Progenitor cell of endocrine pancreas (in vitro differentiated cells): ENCODE results near the gene HOXA1. TPM values are rescaled to one million over a fixed set of nuclear protein-coding genes. Genes with fewer than 3 reads are reported as not detected.
A peak's percentile ranks its signal among the peaks of the same experiment; 100 is the strongest.

Source experiments
- DNase-seq: peaks from one replicate; pipeline ENCODE4 v3.0.0; 2021; ENCODE audit warnings: low spot score; ENCODE audit not compliant: unreplicated experiment
- H3K27ac Mint-ChIP-seq: 2 replicates; pipeline ENCODE4 v1.8.0; 2021; ENCODE audit warnings: mild to moderate bottlenecking, moderate library complexity, mixed read lengths
- H3K27me3 Mint-ChIP-seq: 2 replicates; pipeline ENCODE4 v1.8.0; 2021; ENCODE audit warnings: mixed read lengths
- H3K36me3 Mint-ChIP-seq: 2 replicates; pipeline ENCODE4 v1.8.0; 2022; ENCODE audit warnings: mixed read lengths; ENCODE audit not compliant: insufficient read depth
- H3K4me1 Mint-ChIP-seq: 2 replicates; pipeline ENCODE4 v1.8.0; 2021; ENCODE audit warnings: low read depth, mixed read lengths
- H3K4me3 Mint-ChIP-seq: 2 replicates; pipeline ENCODE4 v1.8.0; 2021; ENCODE audit warnings: low read depth, mild to moderate bottlenecking, moderate library complexity, mixed read lengths
- H3K9me3 Mint-ChIP-seq: 2 replicates; pipeline ENCODE4 v1.8.0; 2021; ENCODE audit warnings: low read depth, mixed read lengths
- CTCF ChIP-seq: fragments of 200-600 bp; sonication (generic); IDR thresholded peaks from one replicate; pipeline ENCODE4 v1.5.0; 2021; ENCODE audit warnings: antibody characterized with exemption, mild to moderate bottlenecking; ENCODE audit not compliant: unreplicated experiment
- total RNA-seq: library from RNA; stranded (reverse); gene quantifications from 2 replicates; pipeline ENCODE4 v1.2.1, GENCODE V29; 2021

The HOXA1 gene
- total RNA-seq, 1 donor from 2014 or later: 31.2 TPM

GRCh38 chr7:27123007-27123476 lies 27.2 kb upstream of the HOXA1 start:
- Mint-ChIP-seq H3K9me3 (no peaks in the 10 kb centered on the region), H3K27me3 (no peaks in the 10 kb centered on the region), H3K4me1 (peaks cover 94% of the 10 kb centered on the region), H3K36me3 (peaks cover 9% of the 10 kb centered on the region), H3K27ac (peak overlapping the region; percentile 99), H3K4me3 (peak overlapping the region; percentile 97)
- DNase-seq: no peak
- TF ChIP-seq CTCF: no peak

- no peak for TF ChIP-seq CTCF
- no peak for DNase-seq
- no peaks in the 10 kb centered on the region for H3K27me3 Mint-ChIP-seq
- H3K4me1 Mint-ChIP-seq: peaks cover 94% of the 10 kb centered on the region
- peak overlapping the region; percentile 97 for H3K4me3 Mint-ChIP-seq
- peak overlapping the region; percentile 99 for H3K27ac Mint-ChIP-seq
- H3K36me3 Mint-ChIP-seq: peaks cover 15% of the 10 kb centered on the region
- no peaks in the 10 kb centered on the region for H3K9me3 Mint-ChIP-seq
Observed at GRCh38 chr7:27122077-27122910, 26.5 kb upstream of the HOXA1 start.

- peak overlapping the region; percentile 99 for H3K27ac Mint-ChIP-seq
- no peaks in the 10 kb centered on the region for H3K27me3 Mint-ChIP-seq
- DNase-seq: no peak
- H3K4me1 Mint-ChIP-seq: peaks cover 94% of the 10 kb centered on the region
- H3K4me3 Mint-ChIP-seq: peak overlapping the region; percentile 97
- TF ChIP-seq CTCF: no peak
- H3K9me3 Mint-ChIP-seq: no peaks in the 10 kb centered on the region
- H3K36me3 Mint-ChIP-seq: peaks cover 15% of the 10 kb centered on the region
Observed at GRCh38 chr7:27121684-27122076, 25.9 kb upstream of the HOXA1 start.

GRCh38 chr7:27119412-27119911 lies 23.7 kb upstream of the HOXA1 start:
- no peaks in the 10 kb centered on the region for H3K9me3 Mint-ChIP-seq
- H3K4me3 Mint-ChIP-seq: peak overlapping the region; percentile 97
- no peaks in the 10 kb centered on the region for H3K27me3 Mint-ChIP-seq
- H3K27ac Mint-ChIP-seq: peak overlapping the region; percentile 99
- peaks cover 15% of the 10 kb centered on the region for H3K36me3 Mint-ChIP-seq
- H3K4me1 Mint-ChIP-seq: peaks cover 85% of the 10 kb centered on the region
- no peak for TF ChIP-seq CTCF
- DNase-seq: no peak

GRCh38 chr7:27118580-27118979 lies 22.8 kb upstream of the HOXA1 start:
- no peak for DNase-seq
- Mint-ChIP-seq H3K36me3 (peaks cover 12% of the 10 kb centered on the region), H3K27me3 (no peaks in the 10 kb centered on the region), H3K27ac (peak overlapping the region; percentile 99), H3K4me3 (peak overlapping the region; percentile 97), H3K4me1 (peaks cover 76% of the 10 kb centered on the region), H3K9me3 (no peaks in the 10 kb centered on the region)
- TF ChIP-seq CTCF: no peak
